Measurements from ENCODE around the gene RASGRF1. TPM values are rescaled to one million over a fixed set of nuclear protein-coding genes. Genes with fewer than 3 reads are reported as not detected.

Gene RASGRF1
- polyA plus RNA-seq, 1 donor from 2014 or later = 11.0 TPM

DNA sequence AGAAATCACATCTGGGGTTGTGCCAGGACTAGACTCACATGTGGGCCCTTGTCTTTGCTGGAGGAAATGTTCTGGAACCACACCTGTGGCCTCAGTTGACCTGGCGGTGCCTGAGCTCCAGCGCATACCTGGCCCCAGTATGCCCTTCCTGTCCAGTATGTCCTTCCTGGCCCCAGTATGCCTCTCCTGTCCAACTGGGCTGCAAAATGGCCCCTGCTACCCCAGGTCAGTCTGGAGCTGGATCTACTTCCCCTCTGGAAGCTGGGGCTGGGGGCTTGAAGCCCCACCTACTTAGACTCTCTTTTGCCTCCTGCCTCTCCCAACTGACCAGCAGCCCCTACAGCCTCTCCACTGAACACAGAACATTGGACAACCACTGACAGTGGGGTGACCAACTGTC is 15.3 kb downstream of the RASGRF1 start:
- Histone ChIP-seq H4K20me1 (ENCODE audit: insufficient read depth) (no peaks in the 10 kb centered on the region), H3K9ac (ENCODE audit: low read length) (no peak overlapping the region), H3K27ac (ENCODE audit: low read length) (no peak overlapping the region), H3K36me3 (ENCODE audit: insufficient read depth, low read length) (no peaks in the 10 kb centered on the region), H2AFZ (ENCODE audit: low read depth, low read length) (no peak overlapping the region), H3F3A (ENCODE audit: insufficient read depth, low read length, poor library complexity, severe bottlenecking) (no peaks in the 10 kb centered on the region), H3K4me2 (ENCODE audit: low read length) (no peak overlapping the region), H3K9me3 (ENCODE audit: low read length) (no peaks in the 10 kb centered on the region), H3K4me3 (ENCODE audit: low read length) (no peak overlapping the region), H3K27me3 (ENCODE audit: insufficient read depth, low read depth, low read length) (no peaks in the 10 kb centered on the region), H3K9me2 (ENCODE audit: insufficient read depth, low read length) (no peaks in the 10 kb centered on the region), H3K79me2 (replicated peaks; ENCODE audit: insufficient read depth, low read length) (no peaks in the 10 kb centered on the region)
- TF ChIP-seq EZH2 (IDR thresholded peaks at IDR 0.05; ENCODE audit: borderline replicate concordance, insufficient read depth, low read length, poor library complexity, severe bottlenecking) (no peak), TAF1 (IDR thresholded peaks at IDR 0.05; ENCODE audit: low read depth) (no peak), CTCF (IDR thresholded peaks at IDR 0.05; ENCODE audit: poor library complexity, severe bottlenecking) (no peak), MXI1 (conservative IDR thresholded peaks at IDR 0.05; ENCODE audit: poor library complexity, severe bottlenecking) (no peak), RAD21 (conservative IDR thresholded peaks at IDR 0.05) (no peak), EP300 (conservative IDR thresholded peaks at IDR 0.05; ENCODE audit: poor library complexity, severe bottlenecking) (no peak), POLR2AphosphoS5 (IDR thresholded peaks at IDR 0.05) (no peak), SMC3 (conservative IDR thresholded peaks at IDR 0.05; ENCODE audit: poor library complexity) (no peak)
- TF ChIP-seq, protein P1, sequence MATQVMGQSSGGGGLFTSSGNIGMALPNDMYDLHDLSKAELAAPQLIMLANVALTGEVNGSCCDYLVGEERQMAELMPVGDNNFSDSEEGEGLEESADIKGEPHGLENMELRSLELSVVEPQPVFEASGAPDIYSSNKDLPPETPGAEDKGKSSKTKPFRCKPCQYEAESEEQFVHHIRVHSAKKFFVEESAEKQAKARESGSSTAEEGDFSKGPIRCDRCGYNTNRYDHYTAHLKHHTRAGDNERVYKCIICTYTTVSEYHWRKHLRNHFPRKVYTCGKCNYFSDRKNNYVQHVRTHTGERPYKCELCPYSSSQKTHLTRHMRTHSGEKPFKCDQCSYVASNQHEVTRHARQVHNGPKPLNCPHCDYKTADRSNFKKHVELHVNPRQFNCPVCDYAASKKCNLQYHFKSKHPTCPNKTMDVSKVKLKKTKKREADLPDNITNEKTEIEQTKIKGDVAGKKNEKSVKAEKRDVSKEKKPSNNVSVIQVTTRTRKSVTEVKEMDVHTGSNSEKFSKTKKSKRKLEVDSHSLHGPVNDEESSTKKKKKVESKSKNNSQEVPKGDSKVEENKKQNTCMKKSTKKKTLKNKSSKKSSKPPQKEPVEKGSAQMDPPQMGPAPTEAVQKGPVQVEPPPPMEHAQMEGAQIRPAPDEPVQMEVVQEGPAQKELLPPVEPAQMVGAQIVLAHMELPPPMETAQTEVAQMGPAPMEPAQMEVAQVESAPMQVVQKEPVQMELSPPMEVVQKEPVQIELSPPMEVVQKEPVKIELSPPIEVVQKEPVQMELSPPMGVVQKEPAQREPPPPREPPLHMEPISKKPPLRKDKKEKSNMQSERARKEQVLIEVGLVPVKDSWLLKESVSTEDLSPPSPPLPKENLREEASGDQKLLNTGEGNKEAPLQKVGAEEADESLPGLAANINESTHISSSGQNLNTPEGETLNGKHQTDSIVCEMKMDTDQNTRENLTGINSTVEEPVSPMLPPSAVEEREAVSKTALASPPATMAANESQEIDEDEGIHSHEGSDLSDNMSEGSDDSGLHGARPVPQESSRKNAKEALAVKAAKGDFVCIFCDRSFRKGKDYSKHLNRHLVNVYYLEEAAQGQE (IDR thresholded peaks at IDR 0.05; ENCODE audit: borderline replicate concordance) = no peak

- no peak overlapping the region for H3K27ac ChIP-seq (ENCODE audit: low read length)
- TF ChIP-seq POLR2AphosphoS5 (IDR thresholded peaks at IDR 0.05) = no peak
- TF ChIP-seq TAF1 (IDR thresholded peaks at IDR 0.05; ENCODE audit: low read depth) = no peak
- TF ChIP-seq RAD21 (conservative IDR thresholded peaks at IDR 0.05) = no peak
- TF ChIP-seq, protein P1 (IDR thresholded peaks at IDR 0.05; ENCODE audit: borderline replicate concordance) = no peak
- no peak for TF ChIP-seq EZH2 (IDR thresholded peaks at IDR 0.05; ENCODE audit: borderline replicate concordance, insufficient read depth, low read length, poor library complexity, severe bottlenecking)
- no peak for TF ChIP-seq SMC3 (conservative IDR thresholded peaks at IDR 0.05; ENCODE audit: poor library complexity)
- no peak for TF ChIP-seq CTCF (IDR thresholded peaks at IDR 0.05; ENCODE audit: poor library complexity, severe bottlenecking)
- no peak for TF ChIP-seq EP300 (conservative IDR thresholded peaks at IDR 0.05; ENCODE audit: poor library complexity, severe bottlenecking)
- no peak for TF ChIP-seq MXI1 (conservative IDR thresholded peaks at IDR 0.05; ENCODE audit: poor library complexity, severe bottlenecking)
- H3K9me3 ChIP-seq (ENCODE audit: low read length) = no peaks in the 10 kb centered on the region
- no peak overlapping the region for H2AFZ ChIP-seq (ENCODE audit: low read depth, low read length)
- H3K36me3 ChIP-seq (ENCODE audit: insufficient read depth, low read length) = no peaks in the 10 kb centered on the region
- no peak overlapping the region for H3K4me2 ChIP-seq (ENCODE audit: low read length)
- no peaks in the 10 kb centered on the region for H3K9me2 ChIP-seq (ENCODE audit: insufficient read depth, low read length)
- H3K27me3 ChIP-seq (ENCODE audit: insufficient read depth, low read depth, low read length) = no peaks in the 10 kb centered on the region
- no peaks in the 10 kb centered on the region for H3K79me2 ChIP-seq (replicated peaks; ENCODE audit: insufficient read depth, low read length)
- H3F3A ChIP-seq (ENCODE audit: insufficient read depth, low read length, poor library complexity, severe bottlenecking) = no peaks in the 10 kb centered on the region
- H4K20me1 ChIP-seq (ENCODE audit: insufficient read depth) = no peaks in the 10 kb centered on the region
- no peak overlapping the region for H3K9ac ChIP-seq (ENCODE audit: low read length)
- H3K4me3 ChIP-seq (ENCODE audit: low read length) = no peak overlapping the region
These were observed 17.2 kb downstream of the RASGRF1 start for GRCh38 chr15:79073336-79073735.

All from neural cell (in vitro differentiated cells).